K562 (cell line): ENCODE data around the gene NUP153. TPM values are rescaled to one million over a fixed set of nuclear protein-coding genes. Genes with fewer than 3 reads are reported as not detected.

Experiments
- ASH1L ChIP-seq: fragments of 450-650 bp; IDR thresholded peaks from 2 replicates; pipeline ENCODE4 v1.6.1; 2018; ENCODE audit warnings: borderline replicate concordance, mild to moderate bottlenecking, low read depth; ENCODE audit not compliant: partially characterized antibody
- ATF6 ChIP-seq: sonication (generic); formaldehyde crosslinking; IDR thresholded peaks from 2 replicates; pipeline ENCODE4 v1.4.0; 2020; ENCODE audit warnings: mild to moderate bottlenecking, missing genetic modification reagents
- BDP1 ChIP-seq: IDR thresholded peaks from 3 replicates; pipeline ENCODE4 v1.6.1; 2011; ENCODE audit not compliant: insufficient read length, insufficient read depth
- CUX1 ChIP-seq: fragments of 200-800 bp; sonication (Bioruptor generic); IDR thresholded peaks from 2 replicates; pipeline ENCODE4 v1.6.1; 2016; ENCODE audit warnings: missing genetic modification characterization, missing compliant biosample characterization
- ERF ChIP-seq: fragments of 450-650 bp; formaldehyde crosslinking; IDR thresholded peaks from 2 replicates; pipeline ENCODE4 v1.4.0; 2020; ENCODE audit warnings: mild to moderate bottlenecking, mixed read lengths
- GABPA ChIP-seq: fragments of 200-800 bp; sonication (Bioruptor generic); conservative IDR thresholded peaks from 2 replicates; pipeline ENCODE4 v1.6.1; 2016; ENCODE audit warnings: low read depth, missing genetic modification characterization, missing compliant biosample characterization
- JUN ChIP-seq, 2 experiments: sonication (generic) in 1 of 2; formaldehyde crosslinking in 1 of 2; IDR thresholded peaks; 2 replicates each; pipeline versions ENCODE4 v1.6.1 to v1.8.0; 2012 to 2022; ENCODE audit warnings: borderline replicate concordance in 2 of 2, mild to moderate bottlenecking in 2 of 2, improper control_type of control experiment in 1 of 2, low read depth in 1 of 2, low read length in 1 of 2, missing genetic modification reagents in 1 of 2
- KDM4B ChIP-seq, 2 experiments: fragments of 450-650 bp in 1 of 2; sonication (generic) in 1 of 2; IDR thresholded peaks; 2 replicates each; pipeline ENCODE4 v1.6.1; 2016 to 2017; ENCODE audit warnings: borderline replicate concordance in 2 of 2, antibody characterized with exemption in 1 of 2, low read depth in 1 of 2, mild to moderate bottlenecking in 1 of 2
- MEF2A ChIP-seq: IDR thresholded peaks from 2 replicates; pipeline ENCODE4 v1.6.1; 2011; ENCODE audit warnings: low read depth, mild to moderate bottlenecking, low read length, moderate library complexity; ENCODE audit not compliant: control insufficient read depth
- MLX ChIP-seq, 2 experiments: fragments of 450-650 bp in 1 of 2; sonication (generic) in 1 of 2; formaldehyde crosslinking; conservative IDR thresholded peaks; 2 replicates each; pipeline versions ENCODE4 v1.4.0 to v1.8.1; 2020 to 2022; ENCODE audit warnings: mild to moderate bottlenecking in 1 of 2, missing genetic modification reagents in 1 of 2
- NFRKB ChIP-seq: fragments of 450-650 bp; IDR thresholded peaks from 2 replicates; pipeline ENCODE4 v1.6.1; 2016; ENCODE audit warnings: low read depth
- RB1 ChIP-seq: fragments of 450-650 bp; IDR thresholded peaks from 2 replicates; pipeline ENCODE4 v1.6.1; 2017; ENCODE audit warnings: low read depth, mild to moderate bottlenecking
- SMARCE1 ChIP-seq: fragments of 450-650 bp; IDR thresholded peaks from 2 replicates; pipeline ENCODE4 v1.7.1; 2016; ENCODE audit warnings: mild to moderate bottlenecking
- SNAPC5 ChIP-seq: fragments of 250-450 bp; sonication (Bioruptor Pico); IDR thresholded peaks from 2 replicates; pipeline ENCODE4 v1.8.0; 2021; ENCODE audit warnings: moderate library complexity, mild to moderate bottlenecking, inconsistent platforms
- TFAP4 ChIP-seq: sonication (generic); formaldehyde crosslinking; IDR thresholded peaks from 2 replicates; pipeline ENCODE4 v1.8.0; 2022; ENCODE audit warnings: missing genetic modification reagents, mild to moderate bottlenecking, moderate library complexity, borderline replicate concordance
- ZNF134 ChIP-seq: fragments of 250-450 bp; sonication (Bioruptor Pico); conservative IDR thresholded peaks from 2 replicates; pipeline ENCODE4 v1.4.0; 2020
- ZNF311 ChIP-seq: fragments of 250-450 bp; sonication (Bioruptor Pico); IDR thresholded peaks from 2 replicates; pipeline ENCODE4 v1.4.0; 2020; ENCODE audit warnings: mild to moderate bottlenecking, moderate library complexity
- polyA plus RNA-seq, 8 experiments: library from polyadenylated mRNA; depleted of rRNA in 4 of 8; stranded (reverse) in 5 of 8; unstranded in 3 of 8; fragments of >200 nt; fragmentation: Nextera tagmentation in 2 of 8; fragmentation: Illumina TruSeq in 1 of 8; extraction: Ambion mirVana in 2 of 8; extraction: Trizol in 1 of 8; gene quantifications; 2 replicates each; pipeline versions ENCODE4 v1.2.1 to v1.2.3, GENCODE V29; 2011 to 2014; ENCODE audit warnings: inconsistent platforms in 1 of 8, missing spikeins in 1 of 8
- total RNA-seq, 7 experiments: library from RNA; depleted of rRNA in 6 of 7; stranded (reverse); fragments of >200 nt in 6 of 7; fragmentation: Illumina TruSeq in 2 of 7; extraction: Trizol in 2 of 7; gene quantifications; 2 replicates each; pipeline versions ENCODE4 v1.2.1 to v1.2.3, GENCODE V29; 2011 to 2021; ENCODE audit warnings: low replicate concordance in 1 of 7

Gene NUP153
- total and polyA plus RNA-seq, 9 of the 15 experiments (the other 6 are each of a cell fraction or from before 2014, with no cell fraction given) = 21.9 to 110 (median 84.8) TPM

- TF ChIP-seq CUX1 (CRISPR knock-in tag) (no peak), MEF2A (peak; percentile 89), MLX (CRISPR knock-in tag; conservative IDR thresholded peaks at IDR 0.05) (no peak), GABPA (tag) (no peak), NFRKB (no peak), RB1 (no peak), ASH1L (no peak), JUN (IDR thresholded peaks at IDR 0.05; ENCODE audit: borderline replicate concordance, low read depth, low read length) (no peak), JUN (CRISPR knock-in tag; IDR thresholded peaks at IDR 0.05; ENCODE audit: borderline replicate concordance) (no peak), ZNF311 (no peak), ZNF134 (CRISPR knock-in tag) (no peak), ATF6 (CRISPR knock-in tag) (no peak), SMARCE1 (peak; percentile 94), BDP1 (no peak), ERF (CRISPR knock-in tag) (no peak), KDM4B (IDR thresholded peaks at IDR 0.05; ENCODE audit: borderline replicate concordance in 2 of 2, low read depth in 1 of 2) (no peak), SNAPC5 (CRISPR knock-in tag) (no peak), TFAP4 (CRISPR knock-in tag) (peak; percentile 40; the same call in 1 of the 2 replicates)
These were observed 6.0 kb downstream of the NUP153 start (continued) for GRCh38 chr6:17700421-17701416.
